ENCODE results near the gene SH3TC1. TPM values are rescaled to one million over a fixed set of nuclear protein-coding genes. Genes with fewer than 3 reads are reported as not detected.
A peak's percentile ranks its signal among the peaks of the same experiment; 100 is the strongest.

Gene SH3TC1
- total RNA-seq, 1 donor from 2014 or later, result 32.1 TPM

- no peak for FAIRE-seq
Observed at GRCh38 chr4:8194306-8195242, 4.5 kb upstream of the SH3TC1 start.

GRCh38 chr4:8195431-8195830 lies 3.7 kb upstream of the SH3TC1 start:
- FAIRE-seq (no peak), DNase-seq (ENCODE audit: low read depth) (no peak)
- Histone ChIP-seq H3K27me3 (ENCODE audit: control insufficient read depth, insufficient read depth, low read length) (peaks cover 1% of the 10 kb centered on the region), H3K36me3 (ENCODE audit: control insufficient read depth, insufficient read depth, low read length) (peaks cover 1% of the 10 kb centered on the region), H3K4me3 (ENCODE audit: low read depth, low read length) (no peak overlapping the region)
- no peak for TF ChIP-seq CTCF (IDR thresholded peaks at IDR 0.05; ENCODE audit: insufficient read depth, low read length, severe bottlenecking)

More at GRCh38 chr4:8194306-8195242, 4.5 kb upstream of the SH3TC1 start:
- Histone ChIP-seq H3K4me3 (ENCODE audit: low read depth, low read length) (no peak overlapping the region), H3K36me3 (ENCODE audit: control insufficient read depth, insufficient read depth, low read length) (no peaks in the 10 kb centered on the region), H3K27me3 (ENCODE audit: control insufficient read depth, insufficient read depth, low read length) (peaks cover 1% of the 10 kb centered on the region)
- no peak for DNase-seq (ENCODE audit: low read depth)
- TF ChIP-seq CTCF (IDR thresholded peaks at IDR 0.05; ENCODE audit: insufficient read depth, low read length, severe bottlenecking), result no peak

- DNase-seq (ENCODE audit: low read depth) (no peak), FAIRE-seq (no peak)
- Histone ChIP-seq H3K27me3 (ENCODE audit: control insufficient read depth, insufficient read depth, low read length) (peaks cover 1% of the 10 kb centered on the region), H3K36me3 (ENCODE audit: control insufficient read depth, insufficient read depth, low read length) (peaks cover 2% of the 10 kb centered on the region), H3K4me3 (ENCODE audit: low read depth, low read length) (no peak overlapping the region)
- no peak for TF ChIP-seq CTCF (IDR thresholded peaks at IDR 0.05; ENCODE audit: insufficient read depth, low read length, severe bottlenecking)
Observed at GRCh38 chr4:8195841-8196458, 3.1 kb upstream of the SH3TC1 start.

GRCh38 chr4:8197521-8197920 lies 1.6 kb upstream of the SH3TC1 start:
- no peak for DNase-seq (ENCODE audit: low read depth)
- H3K4me3 ChIP-seq (ENCODE audit: low read depth, low read length), result no peak overlapping the region
- TF ChIP-seq CTCF (IDR thresholded peaks at IDR 0.05; ENCODE audit: insufficient read depth, low read length, severe bottlenecking), result no peak
- peaks cover 12% of the 10 kb centered on the region for H3K36me3 ChIP-seq (ENCODE audit: control insufficient read depth, insufficient read depth, low read length)
- H3K27me3 ChIP-seq (ENCODE audit: control insufficient read depth, insufficient read depth, low read length), result peaks cover 1% of the 10 kb centered on the region
- FAIRE-seq, result no peak

- Histone ChIP-seq H3K27me3 (ENCODE audit: control insufficient read depth, insufficient read depth, low read length) (peaks cover 1% of the 10 kb centered on the region), H3K36me3 (ENCODE audit: control insufficient read depth, insufficient read depth, low read length) (peaks cover 12% of the 10 kb centered on the region), H3K4me3 (ENCODE audit: low read depth, low read length) (peak overlapping the region; percentile 85)
- TF ChIP-seq CTCF (IDR thresholded peaks at IDR 0.05; ENCODE audit: insufficient read depth, low read length, severe bottlenecking), result no peak
- DNase-seq (ENCODE audit: low read depth) (peak; percentile 87), FAIRE-seq (peak; percentile 90)
Observed at GRCh38 chr4:8198206-8198905, 734 bp upstream of the SH3TC1 start.

Measured in bronchial epithelial cell (primary cell).